ENCODE data around the gene UBA7. TPM values are rescaled to one million over a fixed set of nuclear protein-coding genes. Genes with fewer than 3 reads are reported as not detected.

UBA7 gene
- total and polyA plus RNA-seq, 2 experiments from 2014 or later = 16.9 to 35.7 TPM

- Histone ChIP-seq H3K9me2 (ENCODE audit: insufficient read depth) (no peaks in the 10 kb centered on the region), H3K4me3 (no peak overlapping the region), H3K36me3 (ENCODE audit: low read depth) (no peaks in the 10 kb centered on the region), H3F3A (ENCODE audit: insufficient read depth) (no peaks in the 10 kb centered on the region), H4K20me1 (ENCODE audit: insufficient read depth) (peaks cover 3% of the 10 kb centered on the region; the same call in 1 of the 2 replicates), H2AFZ (no peak overlapping the region), H3K4me1 (ENCODE audit: insufficient read depth) (no peaks in the 10 kb centered on the region), H3K79me2 (ENCODE audit: insufficient read depth) (peaks cover 99% of the 10 kb centered on the region), H3K4me2 (ENCODE audit: unreplicated experiment) (no peak overlapping the region), H3K27ac (no peak overlapping the region), H3K9ac (no peak overlapping the region), H3K27me3 (replicated peaks; ENCODE audit: insufficient read depth) (no peaks in the 10 kb centered on the region), H3K9me3 (ENCODE audit: low read depth) (no peaks in the 10 kb centered on the region)
- WGBS, 2 experiments (ENCODE audit: low coverage in 1 of 2, low lambda C conversion rate in 2 of 2, missing lambda C conversion rate in 2 of 2) = 52 to 53% methylated on average over 2 of the region's 2 CpGs
- no peak for TF ChIP-seq EZH2phosphoT487 (IDR thresholded peaks at IDR 0.05; ENCODE audit: insufficient read depth, low read depth)
- no peak for TF ChIP-seq EZH2 (IDR thresholded peaks at IDR 0.05; ENCODE audit: insufficient read depth, poor library complexity, severe bottlenecking)
- no peak for DNase-seq
- in situ Hi-C loops (cut with MboI) = no loop called here
Observed at GRCh38 chr3:49757197-49757596, 56.6 kb downstream of the UBA7 start.

- in situ Hi-C loops (cut with MboI) = no loop called here
- peaks cover 99% of the 10 kb centered on the region for H3K79me2 ChIP-seq (ENCODE audit: insufficient read depth)
Observed at GRCh38 chr3:49756036-49756435, 57.7 kb downstream of the UBA7 start.

More at GRCh38 chr3:49756036-49756435, 57.7 kb downstream of the UBA7 start:
- Histone ChIP-seq H3K4me3 (no peak overlapping the region), H3K36me3 (ENCODE audit: low read depth) (no peaks in the 10 kb centered on the region), H2AFZ (no peak overlapping the region), H4K20me1 (ENCODE audit: insufficient read depth) (peaks cover 3% of the 10 kb centered on the region; the same call in 1 of the 2 replicates), H3K27me3 (replicated peaks; ENCODE audit: insufficient read depth) (no peaks in the 10 kb centered on the region), H3K9me3 (ENCODE audit: low read depth) (no peaks in the 10 kb centered on the region), H3K4me2 (ENCODE audit: unreplicated experiment) (no peak overlapping the region), H3K9me2 (ENCODE audit: insufficient read depth) (no peaks in the 10 kb centered on the region), H3K4me1 (ENCODE audit: insufficient read depth) (no peaks in the 10 kb centered on the region), H3K9ac (no peak overlapping the region), H3K27ac (no peak overlapping the region), H3F3A (ENCODE audit: insufficient read depth) (no peaks in the 10 kb centered on the region)
- no peak for DNase-seq
- 92 to 100% methylated on average over 1 of the region's 1 CpG for WGBS, 2 experiments (ENCODE audit: low coverage in 1 of 2, low lambda C conversion rate in 2 of 2, missing lambda C conversion rate in 2 of 2)
- TF ChIP-seq EZH2 (IDR thresholded peaks at IDR 0.05; ENCODE audit: insufficient read depth, poor library complexity, severe bottlenecking) (no peak), EZH2phosphoT487 (IDR thresholded peaks at IDR 0.05; ENCODE audit: insufficient read depth, low read depth) (no peak)

Small RNA genes within 50 kb of the gene (microRNA-seq; reads per million reads assigned to microRNA genes)
- gene MIR5193 (ENCODE audit: borderline number of aligned reads) = not detected

Small RNA genes within 50 kb of the gene (small RNA-seq; reads per million reads assigned to genes)
- gene COX6CP14 (ENCODE audit: low read depth, low replicate concordance) = not detected
- gene RN7SL217P (ENCODE audit: low read depth, low replicate concordance) = not detected

Other genes starting within 250 kb of the UBA7 start
- 108 and 126 TPM in 2 replicates for gene APEH, start 139.6 kb downstream of the UBA7 start, total RNA-seq (2014; rRNA removed; shearing (Covaris generic))
- gene APEH, start 139.6 kb downstream of the UBA7 start, polyA plus RNA-seq (2016; fragmentation: Nextera tagmentation; extraction: Ambion mirVana) = 83.3 and 89.1 TPM in 2 replicates
- gene MST1, start 124.5 kb downstream of the UBA7 start, total RNA-seq (2014; rRNA removed; shearing (Covaris generic)) = 6.3 and 6.4 TPM in 2 replicates
- 2.5 and 3.0 TPM in 2 replicates for gene MST1, start 124.5 kb downstream of the UBA7 start, polyA plus RNA-seq (2016; fragmentation: Nextera tagmentation; extraction: Ambion mirVana)
- 22.8 and 25.7 TPM in 2 replicates for gene RNF123, start 124.4 kb downstream of the UBA7 start, total RNA-seq (2014; rRNA removed; shearing (Covaris generic))
- 18.7 and 21.6 TPM in 2 replicates for gene RNF123, start 124.4 kb downstream of the UBA7 start, polyA plus RNA-seq (2016; fragmentation: Nextera tagmentation; extraction: Ambion mirVana)
- 3.2 TPM in 1 of 2 replicates, not detected in the other for gene AMIGO3, start 94.3 kb downstream of the UBA7 start, total RNA-seq (2014; rRNA removed; shearing (Covaris generic))
- gene AMIGO3, start 94.3 kb downstream of the UBA7 start, polyA plus RNA-seq (2016; fragmentation: Nextera tagmentation; extraction: Ambion mirVana) = 0.18 and 0.25 TPM in 2 replicates
- 36.2 and 37.8 TPM in 2 replicates for gene GMPPB, start 90.0 kb downstream of the UBA7 start, total RNA-seq (2014; rRNA removed; shearing (Covaris generic))
- gene GMPPB, start 90.0 kb downstream of the UBA7 start, polyA plus RNA-seq (2016; fragmentation: Nextera tagmentation; extraction: Ambion mirVana) = 22.8 and 24.1 TPM in 2 replicates
- 20.6 and 27.2 TPM in 2 replicates for gene IP6K1, start 27.4 kb downstream of the UBA7 start, total RNA-seq (2014; rRNA removed; shearing (Covaris generic))
- 18.7 and 20.3 TPM in 2 replicates for gene IP6K1, start 27.4 kb downstream of the UBA7 start, polyA plus RNA-seq (2016; fragmentation: Nextera tagmentation; extraction: Ambion mirVana)
- not detected in 2 replicates for gene CDHR4, start 14.1 kb downstream of the UBA7 start, total RNA-seq (2014; rRNA removed; shearing (Covaris generic))
- not detected in 2 replicates for gene CDHR4, start 14.1 kb downstream of the UBA7 start, polyA plus RNA-seq (2016; fragmentation: Nextera tagmentation; extraction: Ambion mirVana)
- 7.1 and 12.0 TPM in 2 replicates for gene INKA1, start 10.7 kb downstream of the UBA7 start, total RNA-seq (2014; rRNA removed; shearing (Covaris generic))
- gene INKA1, start 10.7 kb downstream of the UBA7 start, polyA plus RNA-seq (2016; fragmentation: Nextera tagmentation; extraction: Ambion mirVana) = 7.2 and 7.9 TPM in 2 replicates
- gene TRAIP, start 42.6 kb upstream of the UBA7 start, total RNA-seq (2014; rRNA removed; shearing (Covaris generic)) = 4.5 and 6.6 TPM in 2 replicates
- 4.1 and 5.2 TPM in 2 replicates for gene TRAIP, start 42.6 kb upstream of the UBA7 start, polyA plus RNA-seq (2016; fragmentation: Nextera tagmentation; extraction: Ambion mirVana)
- not detected in 2 replicates for gene CAMKV, start 56.0 kb upstream of the UBA7 start, total RNA-seq (2014; rRNA removed; shearing (Covaris generic))
- 0.09 and 0.19 TPM in 2 replicates for gene CAMKV, start 56.0 kb upstream of the UBA7 start, polyA plus RNA-seq (2016; fragmentation: Nextera tagmentation; extraction: Ambion mirVana)
- gene MST1R, start 89.9 kb upstream of the UBA7 start, total RNA-seq (2014; rRNA removed; shearing (Covaris generic)) = 0.32 TPM in 1 of 2 replicates, not detected in the other
- gene MST1R, start 89.9 kb upstream of the UBA7 start, polyA plus RNA-seq (2016; fragmentation: Nextera tagmentation; extraction: Ambion mirVana) = 0.35 TPM in 1 of 2 replicates, not detected in the other
- 15.0 and 16.7 TPM in 2 replicates for gene MON1A, start 115.9 kb upstream of the UBA7 start, total RNA-seq (2014; rRNA removed; shearing (Covaris generic))
- 12.6 and 13.6 TPM in 2 replicates for gene MON1A, start 115.9 kb upstream of the UBA7 start, polyA plus RNA-seq (2016; fragmentation: Nextera tagmentation; extraction: Ambion mirVana)
- 29.8 and 31.8 TPM in 2 replicates for gene RBM6, start 126.2 kb upstream of the UBA7 start, total RNA-seq (2014; rRNA removed; shearing (Covaris generic))
- gene RBM6, start 126.2 kb upstream of the UBA7 start, polyA plus RNA-seq (2016; fragmentation: Nextera tagmentation; extraction: Ambion mirVana) = 42.9 and 53.7 TPM in 2 replicates